Hematopoietic multipotent progenitor cell treated with erythropoietin and hydrocortisone succinate and interleukin-3 and kit ligand, for 15 days (in vitro differentiated cells): ENCODE data around the gene KCNJ10.

Experiments
- DNase-seq: peaks from one replicate; pipeline ENCODE4 v3.0.0-alpha.2; 2015; ENCODE audit warnings: low spot score

The KCNJ10 gene

GRCh38 chr1:160024195-160024905 lies 45.6 kb downstream of the KCNJ10 start:
- DNase-seq = no peak

- no peak for DNase-seq
Observed at GRCh38 chr1:160022330-160023310, 47.3 kb downstream of the KCNJ10 start.

- DNase-seq = no peak
Observed at GRCh38 chr1:160021376-160022074, 48.4 kb downstream of the KCNJ10 start.

GRCh38 chr1:160020196-160020595 lies 49.8 kb downstream of the KCNJ10 start:
- no peak for DNase-seq

- DNase-seq = no peak
Observed at GRCh38 chr1:160018900-160019299, 51.1 kb downstream of the KCNJ10 start.

GRCh38 chr1:160018347-160018746 lies 51.6 kb downstream of the KCNJ10 start:
- no peak for DNase-seq

GRCh38 chr1:160017592-160017991 lies 52.4 kb downstream of the KCNJ10 start:
- DNase-seq = no peak

GRCh38 chr1:160011781-160012180 lies 58.2 kb downstream of the KCNJ10 start:
- DNase-seq = no peak

DNA sequence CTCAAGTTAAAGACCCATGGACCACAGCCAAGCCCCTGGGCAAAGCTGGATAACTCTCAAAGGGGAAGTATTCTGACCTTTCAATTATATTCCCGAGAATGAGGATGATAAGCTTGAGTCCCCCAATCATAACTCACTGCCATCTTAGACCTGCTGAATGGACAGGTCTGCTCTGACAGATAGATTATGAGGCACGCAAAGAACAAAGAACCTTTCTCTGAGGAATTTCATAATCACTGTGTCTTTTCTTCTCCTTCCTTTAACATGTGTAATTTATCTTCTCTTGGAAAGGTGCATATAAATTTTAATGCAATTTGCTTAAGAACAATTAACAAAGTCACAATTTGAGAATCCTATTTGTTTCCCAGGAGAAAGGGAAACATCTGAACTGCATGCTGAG lies 60.2 kb downstream of the KCNJ10 start:
- DNase-seq = no peak

DNA sequence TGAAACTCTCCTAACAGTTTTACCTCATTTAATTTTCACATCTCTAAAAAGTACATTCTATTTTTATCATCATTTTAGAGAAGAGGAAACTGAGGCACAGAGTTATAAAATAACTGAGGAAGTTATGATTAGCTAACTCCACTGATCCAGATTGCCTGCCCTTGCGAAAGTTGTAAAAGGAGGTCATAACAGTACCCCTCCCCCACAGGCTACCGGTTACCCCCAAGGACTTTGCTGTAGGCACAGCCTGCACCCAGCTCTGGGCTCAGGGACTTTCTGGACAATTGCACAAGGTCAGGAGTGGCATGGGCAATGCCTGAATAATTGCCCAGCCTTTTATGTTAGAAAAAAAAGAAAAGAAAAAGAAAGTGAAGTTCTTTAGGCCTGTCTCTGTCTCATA lies 60.9 kb downstream of the KCNJ10 start:
- no peak for DNase-seq

GRCh38 chr1:160007577-160008200 lies 62.3 kb downstream of the KCNJ10 start:
- DNase-seq = peak; percentile 70

- peak; percentile 74 for DNase-seq
Observed at GRCh38 chr1:160006312-160006940, 63.5 kb downstream of the KCNJ10 start.

DNA sequence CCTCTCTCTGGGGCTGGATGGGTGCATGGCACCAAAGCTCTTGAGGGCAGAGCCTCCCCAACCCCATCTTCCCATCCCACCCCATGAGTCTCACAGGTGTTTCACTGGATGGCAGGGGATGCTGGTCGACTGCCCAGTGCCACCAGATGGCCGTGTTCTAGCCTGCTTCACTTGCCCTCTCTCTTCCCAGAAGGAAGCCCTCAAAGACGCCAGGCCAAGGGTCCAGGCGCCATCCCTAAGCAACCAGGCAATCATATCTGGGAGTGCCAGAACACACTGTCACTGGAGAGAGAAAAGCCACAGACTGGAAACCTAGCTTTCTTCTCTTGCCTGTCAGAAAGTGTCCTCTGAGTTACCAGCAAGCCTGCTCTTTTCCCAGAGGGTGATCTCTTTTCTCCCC lies 64.9 kb downstream of the KCNJ10 start:
- DNase-seq = no peak

DNA sequence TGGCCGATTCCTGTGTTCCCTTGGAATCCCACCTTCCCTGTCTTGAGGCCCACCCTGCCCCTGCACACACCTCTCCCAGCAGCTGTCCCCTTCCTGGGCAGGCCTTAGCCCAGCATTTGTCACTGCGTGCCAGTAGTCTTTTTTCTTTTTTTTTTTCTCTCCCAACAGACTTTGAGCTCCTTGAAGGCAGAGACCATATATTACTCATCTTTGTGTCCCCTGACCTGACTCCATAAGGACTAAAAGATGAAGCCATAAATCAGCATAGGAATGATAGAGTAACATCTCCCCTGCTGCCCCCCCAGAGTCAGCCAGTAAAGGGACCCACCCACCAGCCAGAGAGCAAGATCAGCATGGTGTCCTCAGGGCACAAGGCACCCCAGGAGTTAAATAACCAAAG lies 65.5 kb downstream of the KCNJ10 start:
- no peak for DNase-seq

DNA sequence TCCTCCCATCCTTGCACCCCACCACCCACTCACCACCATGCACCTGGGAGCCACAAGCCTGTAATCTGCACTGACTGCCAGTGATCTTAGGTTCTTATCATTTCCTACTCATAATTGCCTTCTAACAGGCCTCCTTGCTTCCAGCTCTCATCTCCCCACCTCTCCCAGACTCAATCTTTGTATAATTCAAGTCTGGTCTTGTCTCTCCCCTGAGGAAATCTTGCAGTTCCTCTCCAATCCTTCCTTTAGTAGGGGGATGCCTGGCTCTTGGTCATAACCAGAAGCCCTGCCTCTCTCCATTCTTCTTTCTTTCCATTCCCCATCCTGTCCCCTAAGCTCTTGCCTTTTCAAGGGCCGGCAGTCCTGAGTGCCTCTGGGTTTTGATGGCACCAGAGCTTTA lies 66.0 kb downstream of the KCNJ10 start:
- DNase-seq = no peak

DNA sequence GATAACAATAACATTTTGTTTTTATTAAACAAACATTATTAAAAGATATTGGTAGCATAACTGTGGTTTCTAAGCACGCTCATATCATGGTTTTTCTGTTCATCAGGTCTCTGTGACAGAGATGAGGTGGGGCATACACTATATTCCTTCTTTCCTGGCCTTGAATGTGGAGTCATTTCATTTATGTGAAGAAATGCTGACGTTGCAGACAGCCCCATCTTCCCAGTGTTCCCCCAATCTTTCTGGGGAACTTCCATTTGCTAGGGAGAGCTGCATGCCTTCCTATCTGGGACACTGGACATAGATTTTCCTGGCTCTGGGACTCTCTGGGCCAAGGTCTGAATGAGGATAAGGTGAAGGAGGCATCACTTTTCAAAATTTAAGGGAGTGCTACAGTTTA lies 68.5 kb downstream of the KCNJ10 start:
- DNase-seq = no peak

DNA sequence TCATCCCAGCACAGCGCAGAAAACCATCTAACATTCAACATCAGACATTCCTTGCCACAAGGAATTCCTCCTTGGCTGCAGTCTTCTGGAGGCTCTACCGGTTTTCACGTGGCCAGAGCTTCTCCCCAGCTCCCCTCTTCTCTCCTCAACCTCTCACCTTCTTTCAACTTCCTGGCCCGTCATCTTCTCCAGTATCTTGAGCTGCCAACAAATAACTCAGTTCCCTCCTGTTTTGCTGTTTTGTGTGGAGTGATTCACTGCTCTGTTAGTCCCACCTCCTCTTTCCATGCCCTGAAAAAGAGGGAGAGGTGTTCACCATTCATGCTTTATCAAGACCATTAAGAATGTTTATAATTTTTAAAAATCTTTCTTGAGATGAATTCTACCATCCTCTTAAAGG lies 70.8 kb downstream of the KCNJ10 start:
- DNase-seq = no peak

- no peak for DNase-seq
Observed at GRCh38 chr1:159996653-159997052, 73.3 kb downstream of the KCNJ10 start.

DNA sequence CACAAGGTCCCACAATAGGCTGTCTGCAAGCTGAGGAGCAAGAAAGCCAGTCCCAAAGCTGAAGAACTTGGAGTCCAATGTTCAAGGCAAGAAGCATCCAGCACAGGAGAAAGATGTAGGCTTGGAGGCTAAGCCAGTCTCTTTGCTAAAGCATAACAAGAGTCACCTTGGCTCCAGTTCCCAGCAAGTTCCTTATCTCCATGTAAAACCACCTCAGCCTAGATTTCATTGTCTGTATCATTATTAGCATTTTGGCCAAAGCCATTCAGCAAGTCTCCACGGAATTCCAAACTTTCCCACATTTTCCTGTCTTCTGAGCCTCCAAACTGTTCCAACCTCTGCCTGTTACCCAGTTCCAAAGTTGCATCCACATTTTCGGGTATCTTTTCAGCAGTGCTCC lies 75.1 kb downstream of the KCNJ10 start:
- no peak for DNase-seq

GRCh38 chr1:159993911-159994310 lies 76.0 kb downstream of the KCNJ10 start:
- no peak for DNase-seq

GRCh38 chr1:159992161-159992560 lies 77.8 kb downstream of the KCNJ10 start:
- DNase-seq = no peak

DNA sequence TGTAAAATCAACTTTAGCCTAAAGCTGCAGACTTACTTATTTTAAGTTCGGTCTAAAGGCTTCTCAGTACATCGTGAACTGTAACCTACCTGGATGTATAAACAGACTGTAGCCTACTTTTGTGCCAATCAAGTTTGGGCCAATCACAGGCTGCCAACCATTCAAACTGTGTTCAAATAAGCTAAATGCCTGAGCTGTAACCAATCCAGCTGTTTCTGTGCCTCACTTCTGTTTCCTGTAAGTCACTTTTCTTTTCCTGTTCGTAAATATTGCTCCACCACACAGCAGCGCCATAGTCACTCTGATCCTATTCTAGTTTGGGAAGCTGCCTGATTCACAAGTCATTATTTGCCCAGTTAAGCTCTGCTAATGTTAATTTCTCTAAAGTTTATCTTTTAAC lies 78.4 kb downstream of the KCNJ10 start:
- no peak for DNase-seq
